Measurements from ENCODE around the gene MEI4. TPM values are rescaled to one million over a fixed set of nuclear protein-coding genes. Genes with fewer than 3 reads are reported as not detected.

Gene MEI4
- total and polyA plus RNA-seq, 2 of the 8 experiments (the other 6 are each of a cell fraction or from before 2014, with no cell fraction given): 0.05 to 0.24 TPM

DNA sequence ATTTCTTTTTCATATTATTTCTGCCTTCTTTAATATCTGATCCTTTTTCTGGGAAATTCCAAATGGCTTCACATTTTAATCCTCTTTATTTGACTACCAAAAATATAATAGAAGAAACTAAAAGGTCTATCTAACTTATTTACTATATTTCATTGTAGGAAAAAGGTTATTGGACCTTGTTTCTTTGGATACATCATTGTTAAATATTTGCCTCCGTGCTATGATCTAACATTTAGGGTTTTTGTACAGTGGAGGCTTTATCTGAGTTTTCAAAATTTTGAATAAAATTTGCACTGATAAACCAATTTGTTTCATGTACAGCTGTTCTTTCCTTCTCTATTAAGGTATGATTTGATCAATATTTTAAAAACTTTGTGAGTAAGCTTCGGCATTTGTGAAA, 109.5 kb downstream of the MEI4 start:
- no peak overlapping the region for H4K91ac ChIP-seq (replicated peaks; ENCODE audit: insufficient read length, low read length)
- no peak overlapping the region for H2AFZ ChIP-seq (ENCODE audit: low read length)
- H3K4me1 ChIP-seq (replicated peaks in 1 of 4; ENCODE audit: control insufficient read depth in 3 of 4, insufficient read depth in 4 of 4, low read length in 3 of 4): no peaks in the 10 kb centered on the region
- CTCF ChIA-PET (ENCODE audit: partially characterized antibody): no interaction called here
- no peak overlapping the region for H3K4me3 ChIP-seq (ENCODE audit: extremely low read depth in 1 of 4, insufficient read depth in 2 of 4, low read depth in 3 of 4, low read length in 4 of 4)
- no peak overlapping the region for H3K9ac ChIP-seq (replicated peaks in 1 of 4; ENCODE audit: extremely low read depth in 1 of 4, low read depth in 3 of 4, low read length in 3 of 4)
- no peak overlapping the region for H2BK5ac ChIP-seq (ENCODE audit: low read depth, low read length)
- no peak overlapping the region for H3K27ac ChIP-seq (ENCODE audit: low read depth, low read length)
- H2AK5ac ChIP-seq (ENCODE audit: low read depth, low read length): no peak overlapping the region
- FAIRE-seq (no peak), DNase-seq (ENCODE audit: low read depth in 1 of 2, low spot score in 2 of 2) (no peak)
- H3K23ac ChIP-seq (ENCODE audit: insufficient read length): no peak overlapping the region
- WGBS, 2 experiments (ENCODE audit: extremely low coverage in 1 of 2, insufficient coverage in 1 of 2, insufficient read length in 1 of 2, insufficient replicate concordance in 2 of 2, low coverage in 1 of 2, low lambda C conversion rate in 2 of 2, missing lambda C conversion rate in 1 of 2): 90% methylated on average over 2 of the region's 2 CpGs; no CpG with 5 or more reads in 1 of the 2 experiments
- no peaks in the 10 kb centered on the region for H3K9me3 ChIP-seq (ENCODE audit: insufficient read depth in 2 of 2, low read depth in 1 of 2, low read length in 1 of 2)
- H4K20me1 ChIP-seq (replicated peaks in 1 of 2; ENCODE audit: control insufficient read depth in 1 of 2, insufficient read depth in 2 of 2, low read length in 2 of 2): no peaks in the 10 kb centered on the region
- no peak overlapping the region for H3K56ac ChIP-seq (replicated peaks; ENCODE audit: insufficient read length, low read depth, low read length)
- POLR2A ChIA-PET (ENCODE audit: partially characterized antibody): no interaction called here
- no peak overlapping the region for H4K5ac ChIP-seq (ENCODE audit: insufficient read length, low read depth, low read length)
- no peak overlapping the region for H4K8ac ChIP-seq (ENCODE audit: extremely low read depth, insufficient read depth, low read length)
- no peaks in the 10 kb centered on the region for H3K36me3 ChIP-seq (ENCODE audit: control insufficient read depth in 2 of 4, insufficient read depth in 4 of 4, low read length in 3 of 4)
- H2BK120ac ChIP-seq (replicated peaks; ENCODE audit: low read depth, low read length): no peak overlapping the region
- no peaks in the 10 kb centered on the region for H3K79me2 ChIP-seq (ENCODE audit: control insufficient read depth in 1 of 2, insufficient read depth in 2 of 2, low read length in 2 of 2)
- H3K23me2 ChIP-seq (ENCODE audit: low read depth, low read length): no peaks in the 10 kb centered on the region
- H2BK20ac ChIP-seq (ENCODE audit: low read length): no peak overlapping the region
- H3K14ac ChIP-seq (ENCODE audit: insufficient read length): no peak overlapping the region
- no peak overlapping the region for H2BK15ac ChIP-seq (ENCODE audit: low read length)
- no peaks in the 10 kb centered on the region for H3K79me1 ChIP-seq (ENCODE audit: low read depth, low read length)
- H2BK12ac ChIP-seq (ENCODE audit: low read depth, low read length): no peak overlapping the region
- H3K27me3 ChIP-seq (replicated peaks in 1 of 4; ENCODE audit: control insufficient read depth in 3 of 4, extremely low read depth in 1 of 4, insufficient read depth in 3 of 4, low read length in 3 of 4): no peaks in the 10 kb centered on the region
- no peak overlapping the region for H3K4me2 ChIP-seq (ENCODE audit: insufficient read depth in 1 of 2, low read depth in 2 of 2, low read length in 2 of 2)
- H3K4ac ChIP-seq (replicated peaks; ENCODE audit: insufficient read length, low read depth, low read length): no peak overlapping the region
- no peak overlapping the region for H3K18ac ChIP-seq (ENCODE audit: extremely low read depth, low read length)
- TF ChIP-seq CEBPB (IDR thresholded peaks at IDR 0.05; ENCODE audit: low read depth, low read length): no peak
- TF ChIP-seq KDM4A (IDR thresholded peaks at IDR 0.05; ENCODE audit: low read depth, low read length, severe bottlenecking): no peak
- no peak for TF ChIP-seq SP4 (IDR thresholded peaks at IDR 0.05; ENCODE audit: low read length)
- no peak for TF ChIP-seq NANOG (IDR thresholded peaks at IDR 0.05; ENCODE audit: insufficient read depth, low read depth, low read length, poor library complexity, severe bottlenecking)
- TF ChIP-seq FOSL1 (IDR thresholded peaks at IDR 0.05; ENCODE audit: insufficient read depth, low read depth, low read length): no peak
- TF ChIP-seq, protein P1, sequence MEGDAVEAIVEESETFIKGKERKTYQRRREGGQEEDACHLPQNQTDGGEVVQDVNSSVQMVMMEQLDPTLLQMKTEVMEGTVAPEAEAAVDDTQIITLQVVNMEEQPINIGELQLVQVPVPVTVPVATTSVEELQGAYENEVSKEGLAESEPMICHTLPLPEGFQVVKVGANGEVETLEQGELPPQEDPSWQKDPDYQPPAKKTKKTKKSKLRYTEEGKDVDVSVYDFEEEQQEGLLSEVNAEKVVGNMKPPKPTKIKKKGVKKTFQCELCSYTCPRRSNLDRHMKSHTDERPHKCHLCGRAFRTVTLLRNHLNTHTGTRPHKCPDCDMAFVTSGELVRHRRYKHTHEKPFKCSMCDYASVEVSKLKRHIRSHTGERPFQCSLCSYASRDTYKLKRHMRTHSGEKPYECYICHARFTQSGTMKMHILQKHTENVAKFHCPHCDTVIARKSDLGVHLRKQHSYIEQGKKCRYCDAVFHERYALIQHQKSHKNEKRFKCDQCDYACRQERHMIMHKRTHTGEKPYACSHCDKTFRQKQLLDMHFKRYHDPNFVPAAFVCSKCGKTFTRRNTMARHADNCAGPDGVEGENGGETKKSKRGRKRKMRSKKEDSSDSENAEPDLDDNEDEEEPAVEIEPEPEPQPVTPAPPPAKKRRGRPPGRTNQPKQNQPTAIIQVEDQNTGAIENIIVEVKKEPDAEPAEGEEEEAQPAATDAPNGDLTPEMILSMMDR (IDR thresholded peaks at IDR 0.05; ENCODE audit: control extremely low read depth in 1 of 3, insufficient read depth in 1 of 3, low read depth in 1 of 3, low read length in 3 of 3): no peak
- TF ChIP-seq PHF8 (conservative IDR thresholded peaks at IDR 0.05; ENCODE audit: low read depth, low read length): no peak
- TF ChIP-seq BACH1 (IDR thresholded peaks at IDR 0.05; ENCODE audit: low read length): no peak
- no peak for TF ChIP-seq TAF7 (optimal IDR thresholded peaks at IDR 0.05; ENCODE audit: borderline replicate concordance, low read depth, low read length)
- TF ChIP-seq, protein P2, sequence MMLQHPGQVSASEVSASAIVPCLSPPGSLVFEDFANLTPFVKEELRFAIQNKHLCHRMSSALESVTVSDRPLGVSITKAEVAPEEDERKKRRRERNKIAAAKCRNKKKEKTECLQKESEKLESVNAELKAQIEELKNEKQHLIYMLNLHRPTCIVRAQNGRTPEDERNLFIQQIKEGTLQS (IDR thresholded peaks at IDR 0.05; ENCODE audit: insufficient read depth, low read depth, low read length): no peak

Data from H1 (cell line).